Suprapubic skin (tissue), 3 donors: Measurements from ENCODE around the gene R3HDML.

Experiments
- POLR2AphosphoS5 ChIP-seq, 3 donors: sonication (generic); formaldehyde crosslinking; IDR thresholded peaks; one replicate each; pipeline ENCODE4 v1.6.1; 2017; ENCODE audit warnings: antibody characterized with exemption in 3 of 3
- TF ChIP-seq, protein P1 (sequence below), 2 donors: fragments of 200-600 bp in 1 of 2; fragments of 450-650 bp in 1 of 2; sonication (generic) in 1 of 2; IDR thresholded peaks; one replicate each; pipeline ENCODE4 v1.5.1; 2016 to 2019; ENCODE audit warnings: antibody characterized with exemption in 2 of 2, mild to moderate bottlenecking in 1 of 2, moderate library complexity in 1 of 2

DNA sequence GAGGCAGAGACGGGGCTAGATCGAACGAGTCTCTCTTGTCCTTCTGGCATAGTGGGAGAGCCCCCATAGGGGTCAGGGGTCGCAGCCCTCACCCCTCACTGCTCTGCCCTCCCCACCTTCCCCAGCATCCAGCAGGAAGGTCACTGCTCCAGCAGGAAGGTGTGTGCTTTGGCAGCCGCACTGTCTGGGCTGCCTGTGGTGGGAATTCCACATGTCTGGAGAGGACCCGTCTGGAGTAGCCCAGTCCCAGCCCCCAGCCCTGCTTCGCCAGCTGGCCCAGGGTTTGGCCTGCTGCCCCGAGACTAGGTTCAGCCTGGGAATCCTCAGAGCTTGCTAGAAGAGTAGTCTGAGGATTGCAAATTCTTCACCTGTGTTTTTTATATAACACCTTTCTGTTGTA, 2.5 kb upstream of the R3HDML start:
- TF ChIP-seq, protein P1, sequence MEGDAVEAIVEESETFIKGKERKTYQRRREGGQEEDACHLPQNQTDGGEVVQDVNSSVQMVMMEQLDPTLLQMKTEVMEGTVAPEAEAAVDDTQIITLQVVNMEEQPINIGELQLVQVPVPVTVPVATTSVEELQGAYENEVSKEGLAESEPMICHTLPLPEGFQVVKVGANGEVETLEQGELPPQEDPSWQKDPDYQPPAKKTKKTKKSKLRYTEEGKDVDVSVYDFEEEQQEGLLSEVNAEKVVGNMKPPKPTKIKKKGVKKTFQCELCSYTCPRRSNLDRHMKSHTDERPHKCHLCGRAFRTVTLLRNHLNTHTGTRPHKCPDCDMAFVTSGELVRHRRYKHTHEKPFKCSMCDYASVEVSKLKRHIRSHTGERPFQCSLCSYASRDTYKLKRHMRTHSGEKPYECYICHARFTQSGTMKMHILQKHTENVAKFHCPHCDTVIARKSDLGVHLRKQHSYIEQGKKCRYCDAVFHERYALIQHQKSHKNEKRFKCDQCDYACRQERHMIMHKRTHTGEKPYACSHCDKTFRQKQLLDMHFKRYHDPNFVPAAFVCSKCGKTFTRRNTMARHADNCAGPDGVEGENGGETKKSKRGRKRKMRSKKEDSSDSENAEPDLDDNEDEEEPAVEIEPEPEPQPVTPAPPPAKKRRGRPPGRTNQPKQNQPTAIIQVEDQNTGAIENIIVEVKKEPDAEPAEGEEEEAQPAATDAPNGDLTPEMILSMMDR (IDR thresholded peaks at IDR 0.05) = no peak
- no peak for TF ChIP-seq POLR2AphosphoS5 (IDR thresholded peaks at IDR 0.05)
